ENCODE data around the gene PLAAT3.
"Not testable (repeated sequence)": the region's sequence is repeated elsewhere in the genome, so short reads cannot be mapped to it uniquely, and the experiment has no call there.

The PLAAT3 gene

GRCh38 chr11:63590024-63590788, 24.0 kb downstream of the PLAAT3 start:
- Mint-ChIP-seq H3K4me3 (no peak overlapping the region), H3K27ac (no peak overlapping the region)
- DNase-seq, result no peak

GRCh38 chr11:63589000-63589399, 25.2 kb downstream of the PLAAT3 start:
- H3K9me3 Mint-ChIP-seq, result no peaks in the 10 kb centered on the region
- no peaks in the 10 kb centered on the region for H3K27me3 Mint-ChIP-seq
- no peak overlapping the region for H3K27ac Mint-ChIP-seq
- no peaks in the 10 kb centered on the region for H3K4me1 Mint-ChIP-seq
- no peak for DNase-seq
- H3K4me3 Mint-ChIP-seq, result no peak overlapping the region
- no peak for ATAC-seq

More at GRCh38 chr11:63590024-63590788, 24.0 kb downstream of the PLAAT3 start:
- Mint-ChIP-seq H3K4me1 (no peaks in the 10 kb centered on the region), H3K27me3 (no peaks in the 10 kb centered on the region), H3K9me3 (no peaks in the 10 kb centered on the region)
- ATAC-seq, result no peak

DNA sequence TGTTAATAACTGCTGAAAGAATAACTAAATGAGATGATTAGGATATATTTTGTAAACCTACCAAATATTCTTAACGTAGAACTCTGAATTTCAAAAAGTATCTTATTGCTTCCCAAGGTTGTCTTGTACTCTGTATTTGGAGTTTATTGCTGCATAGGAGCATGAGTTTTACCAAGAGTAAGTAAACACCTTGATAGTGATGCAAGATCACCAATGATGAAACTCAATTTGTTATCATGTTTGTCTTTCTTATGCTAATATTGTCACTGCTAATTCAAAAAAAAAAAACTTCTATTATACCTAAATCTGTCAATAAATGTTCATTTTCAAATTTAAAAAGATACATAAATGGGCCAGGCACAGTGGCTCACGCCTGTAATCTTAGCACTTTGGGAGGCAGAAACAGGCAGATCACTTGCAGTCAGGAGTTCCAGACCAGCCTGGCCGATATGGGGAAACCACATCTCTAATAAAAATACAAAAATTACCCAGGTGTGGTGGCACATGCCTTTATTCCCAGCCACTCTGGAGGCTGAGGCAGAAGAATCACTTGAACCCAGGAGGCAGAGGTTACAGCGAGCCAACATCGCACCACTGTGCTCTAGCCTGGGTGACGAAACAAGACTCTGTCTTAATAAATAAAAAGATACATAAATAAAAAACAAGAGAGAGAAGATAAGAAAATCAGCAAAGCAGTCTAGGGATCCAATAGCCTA, 27.6 kb downstream of the PLAAT3 start:
- H3K27me3 Mint-ChIP-seq, result no peaks in the 10 kb centered on the region
- no peak for ATAC-seq
- H3K27ac Mint-ChIP-seq, result no peak overlapping the region
- peaks cover 6 to 8% of the 10 kb centered on the region in 2 donors for H3K9me3 Mint-ChIP-seq
- peaks cover 15% of the 10 kb centered on the region for H3K4me1 Mint-ChIP-seq
- no peak for DNase-seq
- no peak overlapping the region for H3K4me3 Mint-ChIP-seq

DNA sequence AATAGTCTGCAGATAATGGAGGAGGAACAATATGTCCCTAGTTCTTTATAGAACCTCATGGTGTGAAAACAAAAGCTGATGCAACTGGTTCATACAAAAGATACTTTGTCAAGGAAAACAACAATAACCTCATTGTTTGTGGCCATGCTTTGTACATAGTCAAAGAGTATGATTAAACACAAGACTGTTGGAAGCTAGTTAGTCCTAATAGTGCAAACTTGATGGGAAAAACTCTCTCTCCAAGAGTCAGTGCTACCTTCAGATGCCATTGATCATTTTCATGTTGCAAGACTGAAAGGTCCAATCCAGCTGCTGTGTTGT, 30.9 kb downstream of the PLAAT3 start:
- H3K9me3 Mint-ChIP-seq, result peaks cover 9 to 20% of the 10 kb centered on the region in 2 donors
- H3K4me1 Mint-ChIP-seq, result peaks cover 16% of the 10 kb centered on the region
- ATAC-seq (no peak), DNase-seq (no peak)
- no peaks in the 10 kb centered on the region for H3K27me3 Mint-ChIP-seq
- H3K27ac Mint-ChIP-seq, result no peak overlapping the region
- no peak overlapping the region for H3K4me3 Mint-ChIP-seq

GRCh38 chr11:63581224-63581623, 33.0 kb downstream of the PLAAT3 start:
- not testable (repeated sequence) for H3K4me3 Mint-ChIP-seq, ATAC-seq

GRCh38 chr11:63578882-63579281, 35.4 kb downstream of the PLAAT3 start:
- H3K9me3 Mint-ChIP-seq, result peaks cover 9 to 24% of the 10 kb centered on the region in 2 donors
- H3K27me3 Mint-ChIP-seq, DNase-seq, H3K4me3 Mint-ChIP-seq, ATAC-seq, H3K27ac Mint-ChIP-seq: not testable (repeated sequence)
- H3K4me1 Mint-ChIP-seq, result peaks cover 39% of the 10 kb centered on the region

More at GRCh38 chr11:63581224-63581623, 33.0 kb downstream of the PLAAT3 start:
- H3K4me1 Mint-ChIP-seq, result peaks cover 16% of the 10 kb centered on the region
- H3K27ac Mint-ChIP-seq, DNase-seq, H3K27me3 Mint-ChIP-seq: not testable (repeated sequence)
- peaks cover 9 to 20% of the 10 kb centered on the region in 2 donors for H3K9me3 Mint-ChIP-seq

DNA sequence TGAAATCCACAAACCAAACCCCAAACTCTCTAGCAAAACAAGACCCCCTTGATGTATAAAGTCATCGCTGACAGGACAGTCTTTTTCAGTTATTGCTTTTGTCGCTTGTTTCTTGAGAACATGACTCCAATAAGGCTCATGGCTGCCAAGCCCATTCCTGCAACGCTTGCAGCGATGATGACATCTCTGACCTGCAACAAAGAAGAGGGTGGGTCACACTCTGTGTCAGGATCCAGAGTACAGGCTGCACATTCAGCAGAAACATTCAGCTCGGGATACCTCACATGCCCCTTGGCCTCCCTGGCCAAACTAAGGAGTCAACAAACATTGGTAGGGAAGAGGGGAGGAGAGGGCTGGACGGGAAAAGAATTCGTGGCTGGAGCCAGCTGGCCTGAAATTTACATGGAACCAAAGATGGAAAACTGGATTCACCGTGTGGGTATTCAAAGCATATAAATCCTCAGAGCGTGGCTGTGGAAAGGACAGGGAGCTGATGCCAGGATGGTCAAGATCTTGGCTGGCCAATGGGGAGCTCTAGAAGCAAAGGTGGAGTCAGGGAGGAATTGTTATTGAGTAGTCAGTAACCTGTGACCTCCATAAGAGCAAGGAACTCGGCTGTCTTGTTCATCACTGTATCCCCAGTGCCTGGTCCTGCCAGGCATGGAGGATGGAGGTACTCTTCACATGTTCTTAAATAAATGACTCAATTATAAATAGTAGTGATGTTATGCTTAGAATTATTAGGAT, 39.2 kb downstream of the PLAAT3 start:
- H3K27me3 Mint-ChIP-seq, result no peaks in the 10 kb centered on the region
- DNase-seq (no peak), ATAC-seq (no peak)
- H3K4me3 Mint-ChIP-seq, result peak overlapping the region; percentile 80 to 86
- H3K9me3 Mint-ChIP-seq, result peaks cover 0 to 5% of the 10 kb centered on the region in 2 donors
- H3K27ac Mint-ChIP-seq, result peak overlapping the region; percentile 56 to 90
- peaks cover 41% of the 10 kb centered on the region for H3K4me1 Mint-ChIP-seq

DNA sequence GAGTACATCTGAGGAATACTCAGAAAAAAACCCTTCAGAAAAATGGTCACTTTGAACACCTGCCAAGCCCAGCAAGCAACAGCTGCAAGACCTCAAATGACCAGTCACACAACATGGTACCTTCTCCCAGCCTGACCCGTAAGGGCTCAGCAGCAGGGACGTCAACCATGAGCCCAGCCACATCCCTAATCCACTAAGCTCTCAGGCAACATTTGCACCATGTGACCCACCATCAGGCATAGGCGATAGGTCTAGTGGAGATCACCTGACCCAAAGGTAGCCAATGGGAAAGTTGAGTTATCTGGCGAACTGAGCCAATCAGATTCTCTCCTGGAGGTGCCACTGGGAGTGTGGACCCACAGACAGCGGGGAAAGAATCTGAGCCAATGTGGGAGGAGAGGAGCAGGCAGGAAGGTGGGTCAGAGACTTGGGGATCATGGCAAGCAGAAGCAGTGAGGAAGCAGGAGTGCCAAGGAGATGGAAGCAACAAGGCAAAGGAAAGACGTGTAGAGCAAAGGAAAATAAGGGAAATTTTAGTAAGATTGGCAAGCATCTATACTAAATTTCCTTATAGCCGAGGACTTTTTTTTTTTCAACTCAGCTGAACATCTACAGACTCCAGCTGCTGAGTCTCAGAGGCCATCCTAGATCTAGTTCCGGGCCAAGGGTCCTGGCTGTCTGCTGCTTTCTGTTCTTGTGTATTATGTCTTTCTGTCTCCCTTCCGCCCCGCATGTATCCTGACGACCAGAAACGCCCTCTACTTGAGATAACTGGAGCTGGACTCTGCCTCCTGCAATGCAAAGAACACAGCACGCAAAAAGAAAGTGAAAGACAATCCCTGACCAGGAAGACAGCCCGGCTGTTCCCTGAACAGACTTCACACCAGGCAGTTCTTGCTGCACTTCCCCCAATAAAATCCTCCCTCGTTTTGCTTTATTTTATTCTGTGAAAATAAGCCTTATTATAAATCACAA, 40.1 kb downstream of the PLAAT3 start:
- Mint-ChIP-seq H3K4me3 (peak overlapping the region; percentile 80 to 86), H3K9me3 (peaks cover 0 to 5% of the 10 kb centered on the region in 2 donors)
- peak; percentile 93 for ATAC-seq

DNA sequence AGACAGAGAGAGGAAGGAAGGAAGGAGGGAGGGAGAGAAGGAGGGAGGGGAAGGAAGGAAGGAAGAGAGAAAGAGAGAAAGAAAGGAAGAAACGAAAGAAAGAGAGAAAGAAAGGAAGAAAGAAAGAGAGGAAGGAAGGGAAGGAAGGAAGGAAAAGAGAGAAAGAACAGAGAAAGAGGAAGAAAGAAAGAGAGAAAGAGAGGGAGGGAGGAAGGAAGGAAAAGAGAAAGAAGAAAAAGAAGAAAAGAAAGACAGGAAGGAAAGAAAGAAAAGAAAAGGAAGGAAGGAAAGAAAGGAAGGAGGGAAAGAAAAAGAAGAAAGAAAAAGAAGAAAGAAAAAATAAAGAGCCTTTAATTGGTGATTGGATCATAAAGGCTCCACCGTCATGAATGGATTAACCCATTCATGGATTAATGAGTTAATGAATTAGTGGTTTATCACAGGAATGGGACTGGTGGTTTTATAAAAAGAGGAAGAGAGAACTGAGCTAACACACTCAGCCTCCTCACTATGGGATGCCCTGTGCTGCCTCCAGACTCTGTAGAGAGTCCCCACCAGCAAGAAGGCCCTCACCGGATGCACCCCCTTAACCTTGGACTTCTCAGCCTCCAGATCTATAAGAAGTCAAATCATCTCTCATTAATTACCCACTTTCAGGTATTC, 42.1 kb downstream of the PLAAT3 start:
- H3K27ac Mint-ChIP-seq, result no peak overlapping the region
- peaks cover 59% of the 10 kb centered on the region for H3K4me1 Mint-ChIP-seq
- peaks cover 0 to 5% of the 10 kb centered on the region in 2 donors for H3K9me3 Mint-ChIP-seq
- H3K4me3 Mint-ChIP-seq, result no peak overlapping the region
- DNase-seq (no peak), ATAC-seq (no peak)
- H3K27me3 Mint-ChIP-seq, result no peaks in the 10 kb centered on the region

More for the DNA sequence above, 40.1 kb downstream of the PLAAT3 start:
- Mint-ChIP-seq H3K27ac (peak overlapping the region; percentile 56 to 90), H3K27me3 (no peaks in the 10 kb centered on the region), H3K4me1 (peaks cover 41% of the 10 kb centered on the region)
- peak in 1 of 2 donors; percentile 48 for DNase-seq

- Mint-ChIP-seq H3K4me3 (no peak overlapping the region), H3K27me3 (no peaks in the 10 kb centered on the region), H3K9me3 (peaks cover 0 to 5% of the 10 kb centered on the region in 2 donors), H3K27ac (no peak overlapping the region), H3K4me1 (peaks cover 62% of the 10 kb centered on the region)
- no peak for DNase-seq
- no peak for ATAC-seq
These were observed 44.7 kb downstream of the PLAAT3 start for GRCh38 chr11:63569570-63569969.

DNA sequence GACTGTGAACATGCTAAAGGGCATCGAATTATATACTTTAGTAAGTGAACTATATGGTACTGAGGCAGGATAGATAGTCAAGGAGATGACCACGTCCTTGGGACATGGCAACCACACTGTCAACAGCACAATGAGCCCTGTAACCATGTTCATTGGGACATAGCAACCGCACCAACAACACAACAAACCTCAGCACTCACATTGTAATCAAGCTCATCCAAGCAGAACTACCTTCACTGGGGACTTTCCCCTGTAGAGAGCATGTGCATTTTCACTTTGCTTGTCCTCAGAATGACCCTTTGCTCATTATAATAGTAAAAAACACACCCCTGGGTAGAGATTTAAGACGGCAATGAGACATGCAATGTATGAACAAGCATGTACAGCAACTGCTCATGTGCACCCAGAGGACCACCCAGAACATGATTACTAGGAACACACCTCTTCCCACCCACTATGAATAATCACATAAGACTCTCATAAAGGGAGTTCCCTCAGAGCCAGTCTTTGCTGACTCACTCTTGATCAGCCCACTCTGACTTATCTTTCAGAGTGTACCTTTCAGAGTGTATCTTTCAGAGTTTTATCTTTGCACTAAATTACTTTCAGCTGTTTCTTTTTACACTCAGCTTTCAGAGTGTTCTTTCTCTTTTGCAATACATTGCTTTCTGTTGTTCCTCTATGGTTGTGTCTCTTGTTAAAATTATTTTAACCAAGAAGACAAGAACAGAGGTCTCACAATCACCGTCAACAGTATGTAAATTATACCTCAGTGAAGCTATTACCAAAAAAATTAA, 47.0 kb downstream of the PLAAT3 start:
- peak; percentile 42 to 67 for DNase-seq
- Mint-ChIP-seq H3K27ac (peak overlapping the region; percentile 81 to 95), H3K9me3 (no peaks in the 10 kb centered on the region), H3K4me1 (peaks cover 71% of the 10 kb centered on the region), H3K27me3 (no peaks in the 10 kb centered on the region), H3K4me3 (peak overlapping the region; percentile 62 to 80)
- ATAC-seq, result peak; percentile 89

- Mint-ChIP-seq H3K27ac (peak overlapping the region in 1 of 2 donors; percentile 71), H3K9me3 (no peaks in the 10 kb centered on the region), H3K4me1 (peaks cover 79% of the 10 kb centered on the region), H3K4me3 (peak overlapping the region in 1 of 2 donors; percentile 17), H3K27me3 (no peaks in the 10 kb centered on the region)
- ATAC-seq, result no peak
- DNase-seq, result no peak
These were observed 49.4 kb downstream of the PLAAT3 start for GRCh38 chr11:63564784-63565350.

DNA sequence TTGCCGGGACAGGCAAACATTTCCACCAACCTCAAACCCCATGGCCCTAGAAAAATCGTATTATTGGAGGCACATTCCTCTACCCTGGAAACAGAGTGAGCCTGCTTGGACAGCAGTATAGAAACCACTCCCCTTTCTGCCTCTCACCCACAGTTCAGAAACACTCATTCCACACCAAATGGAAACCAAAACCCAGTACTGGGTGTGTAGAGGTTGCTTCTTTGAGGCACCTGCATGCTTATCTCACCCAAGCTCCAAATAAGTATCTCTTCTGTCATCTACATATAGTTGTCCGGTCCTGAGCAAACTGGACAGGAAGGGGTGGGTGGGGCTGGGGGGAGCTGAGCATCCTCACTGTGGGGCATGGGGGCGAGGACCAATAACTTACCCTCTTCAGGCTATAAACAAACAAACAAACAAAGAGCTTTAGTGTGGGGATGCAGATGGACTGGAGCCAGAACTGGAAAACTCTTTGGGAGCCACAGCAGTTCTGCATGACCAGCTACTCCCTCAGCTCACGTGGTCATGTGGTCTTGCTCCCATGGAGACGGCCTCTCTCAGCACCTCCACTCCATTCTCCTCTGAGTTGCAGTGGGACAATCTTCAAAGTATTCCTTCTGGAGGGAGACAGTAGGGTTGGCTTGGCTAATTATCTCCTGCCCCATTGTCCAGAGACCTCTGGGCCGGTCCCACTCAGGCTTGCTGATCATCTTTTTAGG, 50.0 kb downstream of the PLAAT3 start:
- Mint-ChIP-seq H3K27me3 (no peaks in the 10 kb centered on the region), H3K9me3 (no peaks in the 10 kb centered on the region), H3K27ac (peak overlapping the region in 1 of 2 donors; percentile 71), H3K4me1 (peaks cover 81% of the 10 kb centered on the region), H3K4me3 (peak overlapping the region in 1 of 2 donors; percentile 17)
- ATAC-seq, result peak; percentile 85
- DNase-seq, result peak; percentile 40 to 52
